Activated CD4-positive, alpha-beta memory T cell treated with anti-CD3 and anti-CD28 coated beads for 36 hours (primary cell): Measurements from ENCODE around the gene ULK1. TPM values are rescaled to one million over a fixed set of nuclear protein-coding genes. Genes with fewer than 3 reads are reported as not detected.

Experiments
- CTCF ChIA-PET: fragments of 350-600 bp; sonication (Branson Sonifier 250); formaldehyde crosslinking; loops from one replicate; lab custom pipeline; 2021; ENCODE audit warnings: antibody characterized with exemption, inconsistent platforms; lab: Charles Lee
- POLR2A ChIA-PET: fragments of 350-600 bp; sonication (Branson Sonifier 250); formaldehyde crosslinking; loops from one replicate; lab custom pipeline; 2021; ENCODE audit warnings: antibody characterized with exemption; lab: Charles Lee
- DNase-seq: peaks from one replicate; pipeline ENCODE4 v3.0.0-alpha.2; 2020
- H3K27ac Mint-ChIP-seq: one replicate; pipeline ENCODE4 v1.8.0; 2021; ENCODE audit warnings: mixed read lengths
- H3K27me3 Mint-ChIP-seq: one replicate; pipeline ENCODE4 v1.8.0; 2021; ENCODE audit warnings: mixed read lengths
- H3K36me3 Mint-ChIP-seq: one replicate; pipeline ENCODE4 v1.8.0; 2021; ENCODE audit warnings: mixed read lengths
- H3K4me1 Mint-ChIP-seq: one replicate; pipeline ENCODE4 v1.8.0; 2021; ENCODE audit warnings: low read depth, mixed read lengths
- H3K4me3 Mint-ChIP-seq: one replicate; pipeline ENCODE4 v1.8.0; 2021; ENCODE audit warnings: mild to moderate bottlenecking, mixed read lengths
- H3K9me3 Mint-ChIP-seq: one replicate; pipeline ENCODE4 v1.8.0; 2021; ENCODE audit warnings: mixed read lengths
- intact Hi-C: fragments of 100-400 bp; cut with micrococcal nuclease; formaldehyde crosslinking; loops from one replicate; pipeline ENCODE4 v1.15.1; 2023
- total RNA-seq, 2 experiments: library from RNA; stranded (reverse); gene quantifications; one replicate each; pipeline ENCODE4 v1.2.3, GENCODE V29; 2021

ULK1 gene
- total RNA-seq, 2 experiments from 2014 or later: 13.8 to 17.8 TPM

- Mint-ChIP-seq H3K4me1 (no peaks in the 10 kb centered on the region), H3K9me3 (no peaks in the 10 kb centered on the region), H3K4me3 (no peak overlapping the region), H3K27ac (no peak overlapping the region), H3K27me3 (no peaks in the 10 kb centered on the region), H3K36me3 (peaks cover 2% of the 10 kb centered on the region)
- DNase-seq: no peak
- POLR2A ChIA-PET: interaction anchor here (0.5 kb wide), 2 partner anchors 9 to 75 kb away, joined by 4 to 5 read pairs; no protein-coding TSS in a partner anchor
- intact Hi-C loops: no loop called here
- CTCF ChIA-PET: no interaction called here
Measured at GRCh38 chr12:131915000-131915689, 20.7 kb downstream of the ULK1 start.

GRCh38 chr12:131915823-131916222 lies 21.4 kb downstream of the ULK1 start:
- POLR2A ChIA-PET: no interaction called here
- CTCF ChIA-PET: no interaction called here
- peaks cover 2% of the 10 kb centered on the region for H3K36me3 Mint-ChIP-seq
- no peaks in the 10 kb centered on the region for H3K27me3 Mint-ChIP-seq
- intact Hi-C loops: no loop called here
- no peak for DNase-seq
- H3K27ac Mint-ChIP-seq: no peak overlapping the region
- no peak overlapping the region for H3K4me3 Mint-ChIP-seq
- no peaks in the 10 kb centered on the region for H3K4me1 Mint-ChIP-seq
- no peaks in the 10 kb centered on the region for H3K9me3 Mint-ChIP-seq

- Mint-ChIP-seq H3K27me3 (no peaks in the 10 kb centered on the region), H3K4me3 (no peak overlapping the region), H3K4me1 (no peaks in the 10 kb centered on the region), H3K27ac (no peak overlapping the region), H3K36me3 (peaks cover 2% of the 10 kb centered on the region), H3K9me3 (no peaks in the 10 kb centered on the region)
- intact Hi-C loops: no loop called here
- ChIA-PET CTCF (no interaction called here), POLR2A (no interaction called here)
- DNase-seq: no peak
Measured at GRCh38 chr12:131916306-131917138, 22.1 kb downstream of the ULK1 start.

- no peaks in the 10 kb centered on the region for H3K9me3 Mint-ChIP-seq
- intact Hi-C loops: no loop called here
- no peak overlapping the region for H3K4me3 Mint-ChIP-seq
- POLR2A ChIA-PET: no interaction called here
- H3K4me1 Mint-ChIP-seq: no peaks in the 10 kb centered on the region
- H3K27me3 Mint-ChIP-seq: no peaks in the 10 kb centered on the region
- H3K36me3 Mint-ChIP-seq: peaks cover 2% of the 10 kb centered on the region
- H3K27ac Mint-ChIP-seq: no peak overlapping the region
- no peak for DNase-seq
- CTCF ChIA-PET: no interaction called here
Measured at GRCh38 chr12:131917139-131917710, 22.8 kb downstream of the ULK1 start.

GRCh38 chr12:131917711-131918306 lies 23.4 kb downstream of the ULK1 start:
- no peaks in the 10 kb centered on the region for H3K27me3 Mint-ChIP-seq
- H3K4me1 Mint-ChIP-seq: no peaks in the 10 kb centered on the region
- H3K4me3 Mint-ChIP-seq: no peak overlapping the region
- intact Hi-C loops: no loop called here
- H3K36me3 Mint-ChIP-seq: peaks cover 2% of the 10 kb centered on the region
- ChIA-PET CTCF (no interaction called here), POLR2A (no interaction called here)
- no peak overlapping the region for H3K27ac Mint-ChIP-seq
- no peak for DNase-seq
- no peaks in the 10 kb centered on the region for H3K9me3 Mint-ChIP-seq

GRCh38 chr12:131918311-131919050 lies 24.1 kb downstream of the ULK1 start:
- no peak for DNase-seq
- Mint-ChIP-seq H3K36me3 (peaks cover 2% of the 10 kb centered on the region), H3K27me3 (no peaks in the 10 kb centered on the region), H3K4me3 (no peak overlapping the region), H3K9me3 (no peaks in the 10 kb centered on the region), H3K4me1 (no peaks in the 10 kb centered on the region), H3K27ac (no peak overlapping the region)
- CTCF ChIA-PET: no interaction called here
- intact Hi-C loops: no loop called here
- POLR2A ChIA-PET: no interaction called here

- Mint-ChIP-seq H3K27me3 (no peaks in the 10 kb centered on the region), H3K27ac (no peak overlapping the region), H3K9me3 (no peaks in the 10 kb centered on the region), H3K4me1 (no peaks in the 10 kb centered on the region), H3K36me3 (peaks cover 2% of the 10 kb centered on the region), H3K4me3 (no peak overlapping the region)
- POLR2A ChIA-PET: no interaction called here
- no peak for DNase-seq
- intact Hi-C loops: no loop called here
- CTCF ChIA-PET: no interaction called here
Measured at GRCh38 chr12:131919051-131919347, 24.6 kb downstream of the ULK1 start.

- ChIA-PET POLR2A (no interaction called here), CTCF (no interaction called here)
- intact Hi-C loops: no loop called here
Measured at GRCh38 chr12:131919366-131920156, 25.1 kb downstream of the ULK1 start.

GRCh38 chr12:131920157-131920508 lies 25.7 kb downstream of the ULK1 start:
- H3K9me3 Mint-ChIP-seq: no peaks in the 10 kb centered on the region
- DNase-seq: no peak
- H3K27me3 Mint-ChIP-seq: no peaks in the 10 kb centered on the region
- no peaks in the 10 kb centered on the region for H3K36me3 Mint-ChIP-seq
- H3K4me1 Mint-ChIP-seq: peaks cover 2% of the 10 kb centered on the region
- H3K4me3 Mint-ChIP-seq: no peak overlapping the region
- ChIA-PET POLR2A (no interaction called here), CTCF (no interaction called here)
- intact Hi-C loops: no loop called here
- H3K27ac Mint-ChIP-seq: no peak overlapping the region

More at GRCh38 chr12:131919366-131920156, 25.1 kb downstream of the ULK1 start:
- peaks cover 2% of the 10 kb centered on the region for H3K4me1 Mint-ChIP-seq
- no peaks in the 10 kb centered on the region for H3K27me3 Mint-ChIP-seq
- DNase-seq: no peak
- peaks cover 2% of the 10 kb centered on the region for H3K36me3 Mint-ChIP-seq
- H3K9me3 Mint-ChIP-seq: no peaks in the 10 kb centered on the region
- H3K27ac Mint-ChIP-seq: no peak overlapping the region
- H3K4me3 Mint-ChIP-seq: no peak overlapping the region

GRCh38 chr12:131920902-131921840 lies 26.7 kb downstream of the ULK1 start:
- ChIA-PET CTCF (no interaction called here), POLR2A (no interaction called here)
- Mint-ChIP-seq H3K27me3 (no peaks in the 10 kb centered on the region), H3K9me3 (no peaks in the 10 kb centered on the region), H3K36me3 (no peaks in the 10 kb centered on the region), H3K4me1 (peaks cover 2% of the 10 kb centered on the region), H3K27ac (no peak overlapping the region), H3K4me3 (no peak overlapping the region)
- DNase-seq: no peak
- intact Hi-C loops: no loop called here
